OCI-LY3 (cell line): ENCODE measurements around the gene ANKRD33B.

Source experiments
- CTCF ChIP-seq: fragments of 200-600, 300-600 bp; sonication (generic); IDR thresholded peaks from 2 replicates; pipeline ENCODE4 v1.5.1; 2014; ENCODE audit warnings: antibody characterized with exemption, low read length, low read depth
- EZH2phosphoT487 ChIP-seq: fragments of 200-600 bp; shearing (Covaris generic); IDR thresholded peaks from 2 replicates; pipeline ENCODE4 v1.6.1; 2018; ENCODE audit warnings: antibody characterized with exemption, mixed run types, low read depth

GRCh38 chr5:10624679-10625078, 60.8 kb downstream of the ANKRD33B start:
- TF ChIP-seq CTCF (no peak), EZH2phosphoT487 (no peak)
